Type B pancreatic cell (in vitro differentiated cells): ENCODE data around the gene TLL2. TPM values are rescaled to one million over a fixed set of nuclear protein-coding genes. Genes with fewer than 3 reads are reported as not detected.
A peak's percentile ranks its signal among the peaks of the same experiment; 100 is the strongest.

ENCODE experiments used
- DNase-seq: peaks from one replicate; pipeline ENCODE4 v3.0.0; 2021; ENCODE audit warnings: mixed read lengths; ENCODE audit not compliant: unreplicated experiment; ENCODE audit errors: extremely low spot score
- H3K27ac Mint-ChIP-seq: 2 replicates; pipeline ENCODE4 v1.8.0; 2021; ENCODE audit warnings: mild to moderate bottlenecking, mixed read lengths
- H3K27me3 Mint-ChIP-seq: 2 replicates; pipeline ENCODE4 v1.8.0; 2021; ENCODE audit warnings: mixed read lengths
- H3K36me3 Mint-ChIP-seq: 2 replicates; pipeline ENCODE4 v1.8.0; 2021; ENCODE audit warnings: mixed read lengths
- H3K4me1 Mint-ChIP-seq: one replicate; pipeline ENCODE4 v1.8.0; 2021; ENCODE audit warnings: mixed read lengths; ENCODE audit not compliant: unreplicated experiment
- H3K4me3 Mint-ChIP-seq: 2 replicates; pipeline ENCODE4 v1.8.0; 2021; ENCODE audit warnings: mild to moderate bottlenecking, mixed read lengths
- H3K9me3 Mint-ChIP-seq: 2 replicates; pipeline ENCODE4 v1.8.0; 2021; ENCODE audit warnings: mixed read lengths
- total RNA-seq: library from RNA; stranded (reverse); gene quantifications from 2 replicates; pipeline ENCODE4 v1.2.1, GENCODE V29; 2021; ENCODE audit warnings: low replicate concordance
- TF ChIP-seq, protein P1 (sequence below): fragments of 200-600 bp; sonication (generic); conservative IDR thresholded peaks from 2 replicates; pipeline ENCODE4 v1.5.0; 2021; ENCODE audit warnings: antibody characterized with exemption, mild to moderate bottlenecking

TLL2 gene
- total RNA-seq, 1 donor from 2014 or later, result 0.85 TPM

DNA sequence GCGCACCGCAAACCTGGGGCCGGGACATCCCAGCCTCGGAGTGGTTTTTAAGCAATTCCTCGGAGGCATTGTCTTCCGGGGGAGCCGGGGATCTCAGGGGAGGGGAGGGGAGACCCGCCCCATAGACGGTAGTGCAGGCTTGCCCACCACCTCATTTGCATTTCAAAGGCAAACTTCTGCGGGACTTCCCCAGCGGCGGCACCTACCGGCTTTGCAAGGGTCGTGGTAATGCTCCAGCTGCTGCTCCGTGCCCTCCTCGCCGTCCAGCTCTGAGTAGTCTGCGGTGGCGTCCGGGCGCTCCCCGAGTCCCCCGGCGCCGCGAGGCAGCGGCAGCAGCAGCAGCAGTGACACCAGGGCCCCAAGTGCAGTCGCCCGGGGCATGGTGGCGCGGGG is 425 bp downstream of the TLL2 start:
- no peaks in the 10 kb centered on the region for H3K9me3 Mint-ChIP-seq
- no peak overlapping the region for H3K27ac Mint-ChIP-seq
- peaks cover 6% of the 10 kb centered on the region for H3K4me1 Mint-ChIP-seq
- peaks cover 68% of the 10 kb centered on the region for H3K27me3 Mint-ChIP-seq
- TF ChIP-seq, protein P1, sequence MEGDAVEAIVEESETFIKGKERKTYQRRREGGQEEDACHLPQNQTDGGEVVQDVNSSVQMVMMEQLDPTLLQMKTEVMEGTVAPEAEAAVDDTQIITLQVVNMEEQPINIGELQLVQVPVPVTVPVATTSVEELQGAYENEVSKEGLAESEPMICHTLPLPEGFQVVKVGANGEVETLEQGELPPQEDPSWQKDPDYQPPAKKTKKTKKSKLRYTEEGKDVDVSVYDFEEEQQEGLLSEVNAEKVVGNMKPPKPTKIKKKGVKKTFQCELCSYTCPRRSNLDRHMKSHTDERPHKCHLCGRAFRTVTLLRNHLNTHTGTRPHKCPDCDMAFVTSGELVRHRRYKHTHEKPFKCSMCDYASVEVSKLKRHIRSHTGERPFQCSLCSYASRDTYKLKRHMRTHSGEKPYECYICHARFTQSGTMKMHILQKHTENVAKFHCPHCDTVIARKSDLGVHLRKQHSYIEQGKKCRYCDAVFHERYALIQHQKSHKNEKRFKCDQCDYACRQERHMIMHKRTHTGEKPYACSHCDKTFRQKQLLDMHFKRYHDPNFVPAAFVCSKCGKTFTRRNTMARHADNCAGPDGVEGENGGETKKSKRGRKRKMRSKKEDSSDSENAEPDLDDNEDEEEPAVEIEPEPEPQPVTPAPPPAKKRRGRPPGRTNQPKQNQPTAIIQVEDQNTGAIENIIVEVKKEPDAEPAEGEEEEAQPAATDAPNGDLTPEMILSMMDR, result no peak
- no peak for DNase-seq
- H3K36me3 Mint-ChIP-seq, result no peaks in the 10 kb centered on the region
- H3K4me3 Mint-ChIP-seq, result peak overlapping the region; percentile 86

DNA sequence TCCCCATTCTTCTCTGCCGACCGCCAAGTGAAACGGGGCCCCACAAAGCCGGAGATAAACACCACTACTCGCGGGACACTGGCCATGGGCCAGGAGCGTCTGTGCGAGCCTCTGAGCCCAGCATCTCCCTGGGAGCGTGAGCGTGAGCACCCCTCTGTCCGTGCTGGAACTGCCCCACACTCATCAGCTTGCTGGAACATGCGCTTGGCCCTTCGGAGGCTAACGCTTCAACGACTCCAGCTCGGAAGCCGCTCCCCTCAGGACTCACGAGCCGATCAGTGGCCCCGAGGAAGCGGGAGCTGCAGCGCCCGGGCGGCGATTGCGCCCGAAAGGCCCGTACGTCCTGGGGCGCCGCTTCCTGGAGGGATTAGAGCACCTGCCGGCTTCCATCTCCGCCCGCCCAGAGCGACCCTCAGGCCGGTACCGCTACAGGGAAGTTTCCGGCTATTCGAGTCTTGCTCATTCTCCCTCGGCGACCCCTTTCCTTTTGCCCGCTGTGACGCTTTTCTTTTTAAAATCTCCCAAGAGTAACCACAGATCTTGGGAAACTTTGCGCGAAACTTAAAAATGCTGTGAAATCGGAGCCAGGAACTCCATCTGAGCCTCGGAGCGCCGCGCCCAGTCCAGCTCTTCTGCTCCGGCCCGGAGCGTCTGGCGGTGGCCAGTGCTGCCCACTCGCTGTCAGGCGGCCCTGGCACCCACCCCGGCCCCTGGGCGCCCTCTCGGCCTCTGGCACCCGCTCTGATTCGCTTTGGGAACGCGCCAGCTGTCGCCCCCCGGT is 1.0 kb downstream of the TLL2 start:
- DNase-seq, result no peak
- peak overlapping the region; percentile 86 for H3K4me3 Mint-ChIP-seq
- no peaks in the 10 kb centered on the region for H3K9me3 Mint-ChIP-seq
- H3K36me3 Mint-ChIP-seq, result no peaks in the 10 kb centered on the region
- TF ChIP-seq, protein P1, result no peak
- H3K27ac Mint-ChIP-seq, result no peak overlapping the region
- peaks cover 72% of the 10 kb centered on the region for H3K27me3 Mint-ChIP-seq
- peaks cover 6% of the 10 kb centered on the region for H3K4me1 Mint-ChIP-seq

GRCh38 chr10:96511044-96511945 is 2.4 kb downstream of the TLL2 start:
- Mint-ChIP-seq H3K4me1 (peaks cover 6% of the 10 kb centered on the region), H3K4me3 (peak overlapping the region; percentile 86), H3K36me3 (no peaks in the 10 kb centered on the region), H3K27ac (no peak overlapping the region), H3K9me3 (no peaks in the 10 kb centered on the region), H3K27me3 (peaks cover 74% of the 10 kb centered on the region)
- TF ChIP-seq, protein P1, result peak; percentile 75
- DNase-seq, result no peak

DNA sequence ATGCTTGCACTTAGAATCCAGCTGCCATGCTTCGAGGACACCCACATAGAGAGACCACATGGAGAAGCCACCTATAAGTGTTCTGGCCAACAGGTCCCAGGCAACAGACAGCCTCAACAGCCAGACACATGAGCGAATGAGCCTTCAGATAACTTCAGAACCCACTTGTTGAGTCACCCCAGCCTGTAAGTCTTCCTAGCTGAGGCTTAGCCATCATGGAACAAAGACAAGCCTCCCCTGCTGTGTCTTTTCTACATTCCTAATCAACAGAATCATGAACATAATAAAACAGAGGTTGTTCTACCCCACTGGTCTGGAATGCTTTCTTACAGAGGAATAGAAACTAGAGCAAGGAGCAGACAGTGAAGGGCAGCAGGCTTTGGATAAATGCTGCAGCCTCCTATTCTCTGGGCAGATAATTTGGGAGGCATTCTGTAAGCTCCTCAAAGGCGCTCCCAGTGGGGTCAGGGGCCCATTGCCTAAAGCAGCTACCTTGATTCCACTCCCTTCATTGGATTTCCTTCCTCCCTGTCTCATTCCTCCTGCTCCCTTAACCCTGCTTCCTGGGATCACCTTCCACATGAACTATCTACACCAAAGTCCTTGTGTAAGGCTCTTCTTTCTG is 4.6 kb downstream of the TLL2 start:
- no peak overlapping the region for H3K4me3 Mint-ChIP-seq
- no peaks in the 10 kb centered on the region for H3K9me3 Mint-ChIP-seq
- no peak overlapping the region for H3K27ac Mint-ChIP-seq
- TF ChIP-seq, protein P1, result no peak
- no peak for DNase-seq
- H3K27me3 Mint-ChIP-seq, result peaks cover 62% of the 10 kb centered on the region
- peaks cover 1% of the 10 kb centered on the region for H3K4me1 Mint-ChIP-seq
- no peaks in the 10 kb centered on the region for H3K36me3 Mint-ChIP-seq

GRCh38 chr10:96507044-96507443 is 6.7 kb downstream of the TLL2 start:
- Mint-ChIP-seq H3K36me3 (no peaks in the 10 kb centered on the region), H3K27ac (no peak overlapping the region), H3K27me3 (peaks cover 57% of the 10 kb centered on the region), H3K4me3 (no peak overlapping the region), H3K9me3 (no peaks in the 10 kb centered on the region), H3K4me1 (no peaks in the 10 kb centered on the region)
- TF ChIP-seq, protein P1, result no peak
- no peak for DNase-seq
